ENCODE results near the gene C6orf120.

C6orf120 gene

GRCh38 chr6:169659820-169660610 lies 41.9 kb upstream of the C6orf120 start:
- no peak overlapping the region for H3K4me3 ChIP-seq (replicated peaks in 1 of 2; ENCODE audit: low read depth in 2 of 2, low read length in 2 of 2)
- DNase-seq (ENCODE audit: low read depth in 2 of 2): no peak
- TF ChIP-seq CTCF (IDR thresholded peaks at IDR 0.05; ENCODE audit: low read depth, low read length): no peak

GRCh38 chr6:169660751-169661390 lies 41.1 kb upstream of the C6orf120 start:
- H3K4me3 ChIP-seq (replicated peaks in 1 of 2; ENCODE audit: low read depth in 2 of 2, low read length in 2 of 2): no peak overlapping the region
- TF ChIP-seq CTCF (IDR thresholded peaks at IDR 0.05; ENCODE audit: low read depth, low read length): no peak
- no peak for DNase-seq (ENCODE audit: low read depth in 2 of 2)

- DNase-seq (ENCODE audit: low read depth in 2 of 2): no peak
- H3K4me3 ChIP-seq (replicated peaks in 1 of 2; ENCODE audit: low read depth in 2 of 2, low read length in 2 of 2): no peak overlapping the region
- TF ChIP-seq CTCF (IDR thresholded peaks at IDR 0.05; ENCODE audit: low read depth, low read length): no peak
Observed at GRCh38 chr6:169661391-169661756, 40.6 kb upstream of the C6orf120 start.

GRCh38 chr6:169663468-169663867 lies 38.5 kb upstream of the C6orf120 start:
- H3K4me3 ChIP-seq (replicated peaks in 1 of 2; ENCODE audit: low read depth in 2 of 2, low read length in 2 of 2): no peak overlapping the region
- no peak for TF ChIP-seq CTCF (IDR thresholded peaks at IDR 0.05; ENCODE audit: low read depth, low read length)
- no peak for DNase-seq (ENCODE audit: low read depth in 2 of 2)

GRCh38 chr6:169664227-169664626 lies 37.7 kb upstream of the C6orf120 start:
- DNase-seq (ENCODE audit: low read depth in 2 of 2): no peak
- no peak for TF ChIP-seq CTCF (IDR thresholded peaks at IDR 0.05; ENCODE audit: low read depth, low read length)
- no peak overlapping the region for H3K4me3 ChIP-seq (replicated peaks in 1 of 2; ENCODE audit: low read depth in 2 of 2, low read length in 2 of 2)

- no peak overlapping the region for H3K4me3 ChIP-seq (replicated peaks in 1 of 2; ENCODE audit: low read depth in 2 of 2, low read length in 2 of 2)
- no peak for TF ChIP-seq CTCF (IDR thresholded peaks at IDR 0.05; ENCODE audit: low read depth, low read length)
- no peak for DNase-seq (ENCODE audit: low read depth in 2 of 2)
Observed at GRCh38 chr6:169665289-169665688, 36.6 kb upstream of the C6orf120 start.

Data from cardiac fibroblast (primary cell).